ENCODE results near the gene CCNQ.

DNA sequence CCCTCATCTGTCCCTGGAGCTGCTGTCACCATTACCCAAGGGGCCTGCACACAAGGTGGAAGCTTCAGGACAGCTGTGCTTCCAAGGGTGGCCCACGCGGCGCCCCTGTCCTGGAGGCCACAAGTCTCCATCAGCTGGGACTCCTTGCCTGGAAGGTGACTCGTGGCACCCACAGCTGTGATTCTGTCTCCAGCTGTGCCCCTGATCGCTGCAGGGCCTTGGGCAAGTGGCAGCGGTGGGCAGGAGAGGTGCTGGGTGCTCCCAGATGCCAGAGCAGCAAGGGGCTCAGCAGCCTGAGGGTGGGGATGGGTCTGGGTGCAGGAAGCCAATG, 39.1 kb upstream of the CCNQ start:
- TF ChIP-seq, protein P1, sequence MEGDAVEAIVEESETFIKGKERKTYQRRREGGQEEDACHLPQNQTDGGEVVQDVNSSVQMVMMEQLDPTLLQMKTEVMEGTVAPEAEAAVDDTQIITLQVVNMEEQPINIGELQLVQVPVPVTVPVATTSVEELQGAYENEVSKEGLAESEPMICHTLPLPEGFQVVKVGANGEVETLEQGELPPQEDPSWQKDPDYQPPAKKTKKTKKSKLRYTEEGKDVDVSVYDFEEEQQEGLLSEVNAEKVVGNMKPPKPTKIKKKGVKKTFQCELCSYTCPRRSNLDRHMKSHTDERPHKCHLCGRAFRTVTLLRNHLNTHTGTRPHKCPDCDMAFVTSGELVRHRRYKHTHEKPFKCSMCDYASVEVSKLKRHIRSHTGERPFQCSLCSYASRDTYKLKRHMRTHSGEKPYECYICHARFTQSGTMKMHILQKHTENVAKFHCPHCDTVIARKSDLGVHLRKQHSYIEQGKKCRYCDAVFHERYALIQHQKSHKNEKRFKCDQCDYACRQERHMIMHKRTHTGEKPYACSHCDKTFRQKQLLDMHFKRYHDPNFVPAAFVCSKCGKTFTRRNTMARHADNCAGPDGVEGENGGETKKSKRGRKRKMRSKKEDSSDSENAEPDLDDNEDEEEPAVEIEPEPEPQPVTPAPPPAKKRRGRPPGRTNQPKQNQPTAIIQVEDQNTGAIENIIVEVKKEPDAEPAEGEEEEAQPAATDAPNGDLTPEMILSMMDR (IDR thresholded peaks at IDR 0.05): no peak
- TF ChIP-seq POLR2AphosphoS5 (IDR thresholded peaks at IDR 0.05; ENCODE audit: low read depth, low read length) (no peak), TAF1 (IDR thresholded peaks at IDR 0.05; ENCODE audit: borderline replicate concordance, low read depth, low read length) (no peak), EP300 (IDR thresholded peaks at IDR 0.05; ENCODE audit: borderline replicate concordance in 1 of 2, low read depth in 1 of 2, low read length in 1 of 2) (no peak), RCOR1 (IDR thresholded peaks at IDR 0.05; ENCODE audit: low read length) (no peak), RAD21 (IDR thresholded peaks at IDR 0.05; ENCODE audit: low read length) (no peak), TEAD4 (IDR thresholded peaks at IDR 0.05; ENCODE audit: borderline replicate concordance, insufficient read depth) (no peak), SIN3A (IDR thresholded peaks at IDR 0.05; ENCODE audit: borderline replicate concordance, low read depth, low read length) (no peak)
- TF ChIP-seq, protein P2, sequence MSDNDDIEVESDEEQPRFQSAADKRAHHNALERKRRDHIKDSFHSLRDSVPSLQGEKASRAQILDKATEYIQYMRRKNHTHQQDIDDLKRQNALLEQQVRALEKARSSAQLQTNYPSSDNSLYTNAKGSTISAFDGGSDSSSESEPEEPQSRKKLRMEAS (IDR thresholded peaks at IDR 0.05; ENCODE audit: low read depth): no peak
- TF ChIP-seq, protein P3, sequence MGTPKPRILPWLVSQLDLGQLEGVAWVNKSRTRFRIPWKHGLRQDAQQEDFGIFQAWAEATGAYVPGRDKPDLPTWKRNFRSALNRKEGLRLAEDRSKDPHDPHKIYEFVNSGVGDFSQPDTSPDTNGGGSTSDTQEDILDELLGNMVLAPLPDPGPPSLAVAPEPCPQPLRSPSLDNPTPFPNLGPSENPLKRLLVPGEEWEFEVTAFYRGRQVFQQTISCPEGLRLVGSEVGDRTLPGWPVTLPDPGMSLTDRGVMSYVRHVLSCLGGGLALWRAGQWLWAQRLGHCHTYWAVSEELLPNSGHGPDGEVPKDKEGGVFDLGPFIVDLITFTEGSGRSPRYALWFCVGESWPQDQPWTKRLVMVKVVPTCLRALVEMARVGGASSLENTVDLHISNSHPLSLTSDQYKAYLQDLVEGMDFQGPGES (IDR thresholded peaks at IDR 0.05; ENCODE audit: low read depth, low read length): no peak
- TF ChIP-seq, protein P4, sequence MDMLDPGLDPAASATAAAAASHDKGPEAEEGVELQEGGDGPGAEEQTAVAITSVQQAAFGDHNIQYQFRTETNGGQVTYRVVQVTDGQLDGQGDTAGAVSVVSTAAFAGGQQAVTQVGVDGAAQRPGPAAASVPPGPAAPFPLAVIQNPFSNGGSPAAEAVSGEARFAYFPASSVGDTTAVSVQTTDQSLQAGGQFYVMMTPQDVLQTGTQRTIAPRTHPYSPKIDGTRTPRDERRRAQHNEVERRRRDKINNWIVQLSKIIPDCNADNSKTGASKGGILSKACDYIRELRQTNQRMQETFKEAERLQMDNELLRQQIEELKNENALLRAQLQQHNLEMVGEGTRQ (IDR thresholded peaks at IDR 0.05; ENCODE audit: borderline replicate concordance, low read depth, low read length): no peak
- TF ChIP-seq, protein P5, sequence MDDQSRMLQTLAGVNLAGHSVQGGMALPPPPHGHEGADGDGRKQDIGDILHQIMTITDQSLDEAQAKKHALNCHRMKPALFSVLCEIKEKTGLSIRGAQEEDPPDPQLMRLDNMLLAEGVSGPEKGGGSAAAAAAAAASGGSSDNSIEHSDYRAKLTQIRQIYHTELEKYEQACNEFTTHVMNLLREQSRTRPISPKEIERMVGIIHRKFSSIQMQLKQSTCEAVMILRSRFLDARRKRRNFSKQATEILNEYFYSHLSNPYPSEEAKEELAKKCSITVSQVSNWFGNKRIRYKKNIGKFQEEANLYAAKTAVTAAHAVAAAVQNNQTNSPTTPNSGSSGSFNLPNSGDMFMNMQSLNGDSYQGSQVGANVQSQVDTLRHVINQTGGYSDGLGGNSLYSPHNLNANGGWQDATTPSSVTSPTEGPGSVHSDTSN (IDR thresholded peaks at IDR 0.05): no peak
- TF ChIP-seq, protein P6, sequence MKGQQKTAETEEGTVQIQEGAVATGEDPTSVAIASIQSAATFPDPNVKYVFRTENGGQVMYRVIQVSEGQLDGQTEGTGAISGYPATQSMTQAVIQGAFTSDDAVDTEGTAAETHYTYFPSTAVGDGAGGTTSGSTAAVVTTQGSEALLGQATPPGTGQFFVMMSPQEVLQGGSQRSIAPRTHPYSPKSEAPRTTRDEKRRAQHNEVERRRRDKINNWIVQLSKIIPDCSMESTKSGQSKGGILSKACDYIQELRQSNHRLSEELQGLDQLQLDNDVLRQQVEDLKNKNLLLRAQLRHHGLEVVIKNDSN (IDR thresholded peaks at IDR 0.05; ENCODE audit: borderline replicate concordance, low read depth): no peak
